ENCODE data around the gene YWHAE. TPM values are rescaled to one million over a fixed set of nuclear protein-coding genes. Genes with fewer than 3 reads are reported as not detected.

Gene YWHAE
- total RNA-seq, 1 experiment from 2014 or later: 1,282 TPM

DNA sequence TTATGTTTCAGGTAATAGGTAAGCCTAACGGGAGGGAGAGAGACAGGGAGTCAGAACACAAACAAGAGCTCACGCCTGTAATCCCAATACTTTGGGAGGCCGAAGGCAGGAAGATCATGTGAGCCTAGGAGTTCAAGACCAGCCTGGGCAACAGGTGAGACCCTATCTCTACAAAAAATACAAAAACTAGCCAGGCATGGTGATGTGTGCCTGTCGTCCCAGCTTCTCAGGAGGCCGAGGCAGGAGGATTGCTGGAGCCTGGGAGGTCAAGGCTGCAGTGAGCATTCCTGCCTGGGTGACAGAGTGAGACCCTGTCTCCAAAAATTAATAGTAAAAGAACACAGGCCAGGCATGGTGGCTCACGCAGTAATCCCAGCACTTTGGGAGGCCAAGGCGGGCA is 27.4 kb downstream of the YWHAE start:
- Mint-ChIP-seq H3K27ac (peak overlapping the region in 2 of 3 experiments; percentile 38 to 90; a peak in 2 of 7 replicates), H3K4me3 (no peak overlapping the region), H3K9me3 (no peaks in the 10 kb centered on the region), H3K27me3 (ENCODE audit: low read depth) (no peaks in the 10 kb centered on the region), H3K36me3 (ENCODE audit: insufficient read depth in 1 of 3, low read depth in 3 of 3) (peaks cover 3 to 31% (median 23%) of the 10 kb centered on the region in 3 experiments; a peak in 6 of 7 replicates), H3K4me1 (peaks cover 35 to 50% of the 10 kb centered on the region in 2 experiments)
- Histone ChIP-seq H3K14ac (ENCODE audit: insufficient read depth, low read length) (no peak overlapping the region), H2BK120ac (ENCODE audit: low read depth, low read length, poor library complexity, severe bottlenecking) (no peak overlapping the region), H3K4ac (ENCODE audit: low read depth, low read length) (no peak overlapping the region), H3K27me3 (ENCODE audit: insufficient read depth, low read length) (no peaks in the 10 kb centered on the region), H3K27ac (ENCODE audit: insufficient read length, low read depth, low read length) (no peak overlapping the region), H3K9ac (ENCODE audit: extremely low read depth, insufficient read length, low read length) (no peak overlapping the region), H2AFZ (ENCODE audit: low read length) (no peak overlapping the region), H3K23ac (ENCODE audit: insufficient read length, low read depth, low read length) (no peak overlapping the region), H3K9me3 (ENCODE audit: control insufficient read depth, low read depth, low read length) (no peaks in the 10 kb centered on the region), H3K79me2 (ENCODE audit: insufficient read depth, low read length) (peaks cover 76% of the 10 kb centered on the region), H4K20me1 (ENCODE audit: control insufficient read depth, insufficient read depth, insufficient read length) (no peaks in the 10 kb centered on the region), H3T11ph (ENCODE audit: low read length) (no peak overlapping the region), H3K4me2 (ENCODE audit: insufficient read depth, insufficient read length, low read length) (no peak overlapping the region), H3K18ac (ENCODE audit: insufficient read length, low read depth, low read length) (no peak overlapping the region), H3K79me1 (ENCODE audit: insufficient read depth, low read depth, low read length, poor library complexity, severe bottlenecking) (peaks cover 4% of the 10 kb centered on the region), H4K8ac (replicated peaks; ENCODE audit: insufficient read length, low read depth, low read length) (no peak overlapping the region), H2BK5ac (ENCODE audit: insufficient read length, low read length) (no peak overlapping the region), H2BK12ac (ENCODE audit: insufficient read length, low read depth, low read length) (no peak overlapping the region), H3K4me1 (ENCODE audit: insufficient read depth, low read length) (no peaks in the 10 kb centered on the region; the same call in 1 of the 2 replicates), H3K23me2 (ENCODE audit: insufficient read length, low read depth, low read length, poor library complexity, severe bottlenecking) (no peaks in the 10 kb centered on the region), H2BK20ac (ENCODE audit: low read depth, low read length, poor library complexity, severe bottlenecking) (no peak overlapping the region), H2BK15ac (ENCODE audit: low read depth, low read length) (no peak overlapping the region), H4K91ac (ENCODE audit: insufficient read length, low read depth, low read length) (no peak overlapping the region), H2AK5ac (ENCODE audit: insufficient read length, low read length) (no peak overlapping the region), H3K56ac (ENCODE audit: insufficient read length, low read depth, low read length) (no peak overlapping the region), H4K5ac (ENCODE audit: insufficient read length, low read depth, low read length) (no peak overlapping the region)
- no peak for DNase-seq
- TF ChIP-seq CTCF (conservative IDR thresholded peaks at IDR 0.05): no peak
- no CpG with 5 or more reads among the region's 7 CpGs for WGBS (ENCODE audit: extremely low coverage, insufficient read length, low lambda C conversion rate)

Data from H9 (cell line).